Lower leg skin (tissue), 3 donors: Measurements from ENCODE around the gene MGST2.

Experiments
- CTCF ChIP-seq, 3 donors: fragments of 450-650 bp; IDR thresholded peaks; one replicate each; pipeline ENCODE4 v1.5.1; 2016; ENCODE audit warnings: antibody characterized with exemption in 3 of 3, mild to moderate bottlenecking in 3 of 3, moderate library complexity in 2 of 3
- POLR2A ChIP-seq, 2 donors: fragments of 450-650 bp; IDR thresholded peaks; one replicate each; pipeline ENCODE4 v1.6.1; 2016 to 2017; ENCODE audit warnings: antibody characterized with exemption in 2 of 2, mild to moderate bottlenecking in 1 of 2, moderate library complexity in 1 of 2

GRCh38 chr4:139726615-139727014, 61.0 kb downstream of the MGST2 start:
- no peak for TF ChIP-seq CTCF (IDR thresholded peaks at IDR 0.05)
- TF ChIP-seq POLR2A (IDR thresholded peaks at IDR 0.05): no peak
